NCI-H1092 (cell line): Measurements from ENCODE around the gene DCLK1.
"Not testable (repeated sequence)": the region's sequence is repeated elsewhere in the genome, so short reads cannot be mapped to it uniquely, and the experiment has no call there.

Source experiments
- DNase-seq: peaks from one replicate; lab custom pipeline; 2025; lab: John Stamatoyannopoulos, UW

Gene DCLK1

DNA sequence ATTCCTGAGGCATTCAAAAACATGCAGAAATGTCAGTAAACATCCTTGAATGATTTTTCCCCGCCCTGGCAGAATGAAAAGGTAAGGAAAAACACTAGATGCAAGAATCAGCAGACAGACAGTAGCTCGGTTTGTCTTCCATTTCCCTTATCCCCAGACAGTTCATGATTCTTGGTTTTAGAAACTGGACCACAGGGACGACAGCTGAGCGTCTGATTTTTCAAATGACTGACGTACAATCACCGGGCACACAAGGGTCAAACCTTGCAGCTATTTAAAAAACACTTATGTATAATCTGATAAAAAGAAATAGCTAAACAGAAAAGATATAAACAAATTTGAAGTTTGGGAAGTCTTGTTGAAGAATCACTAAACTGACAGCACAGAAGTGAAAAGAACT lies 47.1 kb downstream of the DCLK1 start:
- no peak for DNase-seq

DNA sequence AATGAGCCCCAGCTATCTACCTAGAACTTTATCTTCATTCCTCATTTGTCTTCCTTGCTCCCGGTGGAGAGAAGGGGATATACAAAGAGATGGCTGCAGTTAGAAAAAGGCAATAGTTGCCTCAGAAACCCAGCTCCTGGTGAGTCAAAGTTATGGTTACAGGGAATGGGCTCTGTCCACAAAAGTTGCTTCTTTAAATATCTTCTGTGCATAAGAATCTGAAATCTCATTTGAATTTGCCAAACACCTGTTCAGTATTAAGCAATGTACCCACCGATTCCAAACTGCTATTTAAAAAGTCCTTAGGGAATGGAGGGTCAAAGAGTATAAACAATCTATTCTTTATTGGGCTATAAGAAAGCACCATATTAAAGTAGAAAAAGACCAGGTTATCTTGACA lies 48.4 kb downstream of the DCLK1 start:
- no peak for DNase-seq

GRCh38 chr13:36082396-36082795 lies 48.8 kb downstream of the DCLK1 start:
- DNase-seq: no peak

- DNase-seq: no peak
These were observed 55.0 kb downstream of the DCLK1 start for GRCh38 chr13:36076211-36076610.

DNA sequence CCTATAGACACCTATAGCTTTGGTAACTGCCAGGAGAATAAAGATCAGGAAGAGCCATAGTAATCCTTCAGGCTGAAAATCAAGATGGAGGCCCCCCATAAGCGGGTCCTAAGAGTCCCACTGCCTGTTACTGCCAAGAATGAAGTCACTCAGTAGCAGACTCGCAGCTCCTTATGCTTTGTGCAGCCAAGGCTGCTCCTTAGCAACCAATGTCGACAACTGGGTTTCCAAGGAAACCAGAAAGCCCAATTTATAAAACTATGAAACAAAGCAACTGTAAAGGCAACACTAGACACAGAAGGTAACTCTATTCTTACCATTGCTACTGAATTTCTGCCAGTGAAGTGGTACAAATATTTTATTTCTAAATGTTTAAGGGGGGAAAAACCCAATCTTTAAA lies 56.5 kb downstream of the DCLK1 start:
- peak; percentile 2 for DNase-seq

DNA sequence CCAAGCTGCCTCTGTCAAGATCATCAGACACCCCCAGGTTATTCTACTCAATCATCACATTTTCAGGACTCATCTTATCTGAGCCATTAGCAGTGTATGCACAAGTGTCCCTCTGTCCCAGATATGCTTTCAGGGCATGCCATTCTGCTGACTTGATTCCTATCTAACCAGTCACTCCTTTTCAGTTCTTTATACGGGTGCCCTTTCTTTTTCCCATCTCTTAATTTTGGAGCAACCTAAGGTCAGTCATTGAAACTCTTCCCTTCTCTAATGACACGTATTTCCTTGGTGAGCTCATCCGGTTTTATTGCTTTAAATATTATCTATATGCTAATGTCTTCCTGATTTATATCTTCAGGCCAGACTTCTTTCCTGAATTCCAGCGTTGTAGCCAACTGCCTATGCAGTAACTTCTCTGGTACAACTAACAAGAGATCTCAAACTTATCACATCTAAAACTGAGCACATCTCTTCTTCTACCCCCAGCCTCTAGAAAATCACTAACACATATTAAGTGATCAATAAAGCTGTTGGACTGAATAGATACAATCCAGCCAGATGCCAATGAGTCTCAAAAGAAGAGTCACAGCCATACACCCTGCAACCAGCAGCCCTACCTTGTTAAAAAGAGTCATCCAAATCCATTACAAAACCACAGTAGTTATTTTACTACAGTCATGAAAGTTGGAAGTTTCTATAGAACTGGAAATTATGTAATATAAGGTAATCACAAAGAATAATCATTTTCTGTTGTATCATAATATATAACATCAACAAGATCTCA lies 58.8 kb downstream of the DCLK1 start:
- DNase-seq: no peak

GRCh38 chr13:36070504-36071192 lies 60.5 kb downstream of the DCLK1 start:
- not testable (repeated sequence) for DNase-seq

- no peak for DNase-seq
These were observed 61.3 kb downstream of the DCLK1 start for GRCh38 chr13:36069881-36070366.

GRCh38 chr13:36068991-36069390 lies 62.2 kb downstream of the DCLK1 start:
- no peak for DNase-seq

DNA sequence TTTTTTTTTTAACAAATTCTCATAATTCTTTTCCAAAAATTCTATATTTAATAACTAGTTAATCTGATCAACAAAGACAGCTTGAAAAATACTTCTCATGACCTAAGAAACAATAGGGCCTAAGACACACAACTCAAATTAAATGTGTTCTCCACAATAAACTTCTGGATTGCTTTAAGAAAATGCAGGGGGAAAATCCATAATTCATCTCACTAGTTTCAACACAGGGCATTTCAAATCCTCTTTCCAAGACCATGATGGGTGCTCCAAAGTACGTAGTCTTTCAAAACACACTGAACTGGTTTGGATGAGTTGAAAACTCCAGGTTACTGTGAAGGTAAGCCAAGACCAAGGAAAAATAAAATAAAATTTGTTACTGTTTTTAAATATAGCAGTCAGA lies 62.6 kb downstream of the DCLK1 start:
- DNase-seq: no peak

- DNase-seq: no peak
These were observed 63.3 kb downstream of the DCLK1 start for GRCh38 chr13:36067746-36068381.

DNA sequence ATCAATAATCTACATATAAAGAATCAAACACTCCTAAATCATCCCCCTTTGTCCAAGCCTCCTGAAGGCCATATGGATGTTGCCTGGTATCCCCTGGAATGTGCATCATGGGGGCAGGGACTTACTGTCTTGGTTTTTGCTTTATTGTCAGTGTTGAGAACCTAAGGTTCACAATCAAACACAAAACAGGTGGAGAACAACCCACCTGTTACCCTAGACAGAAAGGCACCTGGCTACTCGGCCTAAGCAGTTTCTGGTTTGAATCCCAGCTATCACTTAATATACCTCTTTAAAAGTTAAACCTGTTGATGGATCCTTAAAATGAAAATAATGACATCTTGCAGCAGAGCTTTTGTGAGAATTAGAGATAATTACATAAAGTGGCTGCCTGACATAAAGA lies 68.9 kb downstream of the DCLK1 start:
- DNase-seq: no peak

- no peak for DNase-seq
These were observed 69.6 kb downstream of the DCLK1 start for GRCh38 chr13:36061621-36062020.

- no peak for DNase-seq
These were observed 70.1 kb downstream of the DCLK1 start for GRCh38 chr13:36061054-36061453.

DNA sequence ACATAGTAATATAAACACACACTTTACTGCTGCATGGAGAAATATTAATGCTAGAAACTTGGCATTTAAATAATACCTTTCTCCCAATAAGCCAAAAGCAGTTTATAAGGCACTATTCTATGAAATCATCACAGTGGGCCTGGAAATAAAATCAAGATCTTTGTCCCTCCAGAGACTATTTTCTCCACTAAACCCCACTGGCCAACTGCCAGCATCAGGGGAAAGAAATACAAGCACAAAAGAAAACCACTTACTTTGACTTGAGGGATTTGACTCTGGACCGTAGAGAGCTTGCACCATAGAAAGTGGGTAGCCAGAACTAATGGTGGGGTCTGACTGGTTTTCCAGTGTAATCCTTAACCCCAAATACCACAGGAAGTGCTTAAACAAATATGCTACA lies 71.9 kb downstream of the DCLK1 start:
- DNase-seq: no peak

- no peak for DNase-seq
These were observed 73.1 kb downstream of the DCLK1 start for GRCh38 chr13:36058116-36058515.

DNA sequence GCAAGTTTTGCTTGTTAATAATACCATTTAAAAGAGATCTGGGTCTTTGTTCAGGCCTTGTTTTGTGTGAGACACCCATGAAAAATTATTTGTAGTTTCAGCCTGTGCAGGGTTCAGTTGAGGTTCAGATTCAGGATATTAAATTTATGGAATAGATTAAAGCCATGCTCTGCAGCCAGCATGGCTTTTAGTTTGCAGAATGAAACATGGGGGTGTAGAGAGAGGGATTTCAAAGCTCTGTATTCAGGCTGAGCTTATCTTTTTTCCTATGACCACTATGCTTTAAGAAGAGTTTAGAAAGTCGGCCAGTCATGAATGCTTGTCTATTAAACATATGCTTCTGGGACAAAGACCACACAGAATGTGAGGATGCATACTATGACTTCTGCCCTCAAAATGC lies 73.6 kb downstream of the DCLK1 start:
- DNase-seq: no peak

GRCh38 chr13:36057041-36057440 lies 74.1 kb downstream of the DCLK1 start:
- no peak for DNase-seq

DNA sequence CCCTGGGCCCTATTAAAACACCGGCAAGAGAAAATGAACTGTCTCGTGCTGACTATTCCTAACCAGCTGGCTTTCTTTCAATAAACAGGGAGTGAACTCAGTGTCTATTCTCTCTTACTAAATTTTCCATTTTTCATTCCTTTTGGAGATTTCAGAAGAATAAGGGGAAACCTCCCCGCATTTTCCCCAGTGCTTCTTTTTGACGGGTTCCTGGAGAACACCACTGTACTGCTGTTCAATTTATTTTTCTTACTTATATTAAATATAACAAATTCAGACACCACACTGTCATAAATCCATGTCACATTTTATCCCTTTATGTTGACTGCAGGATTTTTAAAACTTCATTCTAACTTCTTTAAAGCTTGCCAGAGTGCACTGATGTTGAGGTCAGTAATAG lies 75.8 kb downstream of the DCLK1 start:
- no peak for DNase-seq

GRCh38 chr13:36054041-36054440 lies 77.1 kb downstream of the DCLK1 start:
- DNase-seq: no peak

GRCh38 chr13:36051082-36051481 lies 80.1 kb downstream of the DCLK1 start:
- no peak for DNase-seq

GRCh38 chr13:36046672-36047071 lies 84.5 kb downstream of the DCLK1 start:
- DNase-seq: no peak
